Endothelial cell of umbilical vein (primary cell): Measurements from ENCODE around the gene ITSN1.

Experiments used
- CTCF ChIP-seq, 2 donors: IDR thresholded peaks; 1 replicate in 1 of 2; 2 replicates in 1 of 2; pipeline ENCODE4 v1.5.1; 2011; ENCODE audit warnings: low read length in 2 of 2, mild to moderate bottlenecking in 2 of 2, moderate library complexity in 2 of 2, control low read depth in 1 of 2, inconsistent platforms in 1 of 2, low read depth in 1 of 2; ENCODE audit not compliant: insufficient read depth in 1 of 2; ENCODE audit errors: extremely low read depth in 1 of 2
- EZH2 ChIP-seq: IDR thresholded peaks from 2 replicates; pipeline ENCODE4 v1.6.1; 2012; ENCODE audit warnings: borderline replicate concordance, low read depth, mild to moderate bottlenecking, moderate library complexity, low read length, inconsistent platforms; ENCODE audit not compliant: severe bottlenecking
- FOS ChIP-seq: IDR thresholded peaks from 2 replicates; pipeline ENCODE4 v1.6.1; 2011; ENCODE audit warnings: mild to moderate bottlenecking, low read length, moderate library complexity, borderline replicate concordance; ENCODE audit not compliant: insufficient read depth
- GATA2 ChIP-seq: IDR thresholded peaks from 2 replicates; pipeline ENCODE4 v1.7.0; 2011; ENCODE audit warnings: low read depth, mild to moderate bottlenecking, moderate library complexity, mixed read lengths, low read length; ENCODE audit not compliant: insufficient read length, insufficient read depth
- JUN ChIP-seq: IDR thresholded peaks from 2 replicates; pipeline ENCODE4 v1.6.1; 2011; ENCODE audit warnings: borderline replicate concordance, low read depth; ENCODE audit not compliant: insufficient read length, insufficient read depth
- MYC ChIP-seq: IDR thresholded peaks from one replicate; pipeline ENCODE4 v1.6.1; 2011; ENCODE audit warnings: mild to moderate bottlenecking, low read depth, low read length
- POLR2A ChIP-seq: IDR thresholded peaks from 2 replicates; pipeline ENCODE4 v1.6.1; 2012; ENCODE audit warnings: low read depth, mild to moderate bottlenecking, control low read depth, low read length
- POLR2AphosphoS5 ChIP-seq: IDR thresholded peaks from 2 replicates; pipeline ENCODE4 v1.6.1; 2012; ENCODE audit warnings: low read depth, mild to moderate bottlenecking, control low read depth, low read length, moderate library complexity; ENCODE audit not compliant: insufficient read depth
- TF ChIP-seq, protein P1 (sequence below): IDR thresholded peaks from 2 replicates; pipeline ENCODE4 v1.6.1; 2011; ENCODE audit not compliant: insufficient read depth, insufficient read length

- TF ChIP-seq EZH2 = no peak
- TF ChIP-seq CTCF (IDR thresholded peaks at IDR 0.05; ENCODE audit: extremely low read depth in 1 of 2, insufficient read depth in 1 of 2, low read depth in 1 of 2, low read length in 2 of 2) = no peak
- no peak for TF ChIP-seq MYC
- TF ChIP-seq POLR2AphosphoS5 = no peak
- TF ChIP-seq, protein P1, sequence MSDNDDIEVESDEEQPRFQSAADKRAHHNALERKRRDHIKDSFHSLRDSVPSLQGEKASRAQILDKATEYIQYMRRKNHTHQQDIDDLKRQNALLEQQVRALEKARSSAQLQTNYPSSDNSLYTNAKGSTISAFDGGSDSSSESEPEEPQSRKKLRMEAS = no peak
- TF ChIP-seq POLR2A = no peak
- TF ChIP-seq FOS = no peak
- TF ChIP-seq JUN = no peak
- TF ChIP-seq GATA2 = no peak
Observed at GRCh38 chr21:33755354-33755753, 113.1 kb downstream of the ITSN1 start.
